HepG2 (cell line): Measurements from ENCODE around the gene COQ9. TPM values are rescaled to one million over a fixed set of nuclear protein-coding genes. Genes with fewer than 3 reads are reported as not detected.

Experiments used
- AHR ChIP-seq: IDR thresholded peaks from 2 replicates; pipeline ENCODE4 v1.6.1; 2018; ENCODE audit warnings: missing genetic modification reagents, missing compliant biosample characterization
- ASH2L ChIP-seq: fragments of 300-600, 200-600 bp; sonication (generic); IDR thresholded peaks from 2 replicates; pipeline ENCODE4 v1.7.0; 2017; ENCODE audit warnings: low read depth, mild to moderate bottlenecking, moderate library complexity, mixed read lengths, low read length; ENCODE audit not compliant: insufficient read length
- ATF7 ChIP-seq, 2 experiments: fragments of 450-650 bp in 1 of 2; sonication (generic) in 1 of 2; formaldehyde crosslinking in 1 of 2; IDR thresholded peaks; 2 replicates each; pipeline versions ENCODE4 v1.4.0 to v1.6.1; 2016 to 2020; ENCODE audit warnings: antibody characterized with exemption in 1 of 2, mild to moderate bottlenecking in 1 of 2, missing genetic modification reagents in 1 of 2
- CENPBD1 ChIP-seq: sonication (generic); formaldehyde crosslinking; IDR thresholded peaks from 2 replicates; pipeline ENCODE4 v1.8.0; 2022; ENCODE audit warnings: missing genetic modification reagents, low read depth, mild to moderate bottlenecking, borderline replicate concordance
- CENPT ChIP-seq: sonication (generic); formaldehyde crosslinking; IDR thresholded peaks from 2 replicates; pipeline ENCODE4 v1.8.0; 2022; ENCODE audit warnings: low read depth, mild to moderate bottlenecking, moderate library complexity, missing genetic modification reagents
- CREB3 ChIP-seq: sonication (generic); formaldehyde crosslinking; IDR thresholded peaks from 2 replicates; pipeline ENCODE4 v1.5.0; 2020; ENCODE audit warnings: missing genetic modification reagents
- FOXK1 ChIP-seq: sonication (generic); formaldehyde crosslinking; IDR thresholded peaks from 2 replicates; pipeline ENCODE4 v1.4.0; 2020; ENCODE audit warnings: low read depth, missing genetic modification reagents, borderline replicate concordance
- GATAD1 ChIP-seq: IDR thresholded peaks from 2 replicates; pipeline ENCODE4 v1.6.1; 2016; ENCODE audit warnings: missing genetic modification reagents, missing compliant biosample characterization
- HNRNPUL1 ChIP-seq: fragments of 200-400 bp; formaldehyde crosslinking; IDR thresholded peaks from 2 replicates; pipeline ENCODE4 v1.6.1; 2017; ENCODE audit warnings: low read depth, mild to moderate bottlenecking, low read length, moderate library complexity
- MAFG ChIP-seq: sonication (generic); formaldehyde crosslinking; IDR thresholded peaks from 2 replicates; pipeline ENCODE4 v1.5.1; 2020; ENCODE audit warnings: mild to moderate bottlenecking, missing genetic modification reagents
- MIER3 ChIP-seq: IDR thresholded peaks from 2 replicates; pipeline ENCODE4 v1.6.1; 2016; ENCODE audit warnings: missing compliant biosample characterization, borderline replicate concordance
- ONECUT2 ChIP-seq: sonication (generic); formaldehyde crosslinking; IDR thresholded peaks from 2 replicates; pipeline ENCODE4 v1.4.0; 2020; ENCODE audit warnings: missing genetic modification reagents
- PREB ChIP-seq: sonication (generic); formaldehyde crosslinking; IDR thresholded peaks from 2 replicates; pipeline ENCODE4 v1.4.0; 2020; ENCODE audit warnings: missing genetic modification reagents
- RCOR2 ChIP-seq: IDR thresholded peaks from 2 replicates; pipeline ENCODE4 v1.6.1; 2016; ENCODE audit warnings: missing biosample characterization, missing genetic modification reagents
- SALL2 ChIP-seq: sonication (generic); formaldehyde crosslinking; IDR thresholded peaks from 2 replicates; pipeline ENCODE4 v1.8.1; 2023; ENCODE audit warnings: mild to moderate bottlenecking, missing genetic modification reagents, inconsistent platforms
- SMAD9 ChIP-seq: sonication (generic); formaldehyde crosslinking; IDR thresholded peaks from 2 replicates; pipeline ENCODE4 v1.5.1; 2020; ENCODE audit warnings: mild to moderate bottlenecking, missing genetic modification reagents
- SP140L ChIP-seq: sonication (generic); formaldehyde crosslinking; IDR thresholded peaks from 2 replicates; pipeline ENCODE4 v1.4.0; 2020; ENCODE audit warnings: missing genetic modification reagents, borderline replicate concordance
- TGIF2 ChIP-seq: IDR thresholded peaks from 2 replicates; pipeline ENCODE4 v1.6.1; 2016; ENCODE audit warnings: control low read depth, missing compliant biosample characterization
- ZBTB7A ChIP-seq: sonication (generic); formaldehyde crosslinking; IDR thresholded peaks from 2 replicates; pipeline ENCODE4 v1.8.0; 2022; ENCODE audit warnings: mild to moderate bottlenecking, missing genetic modification reagents
- ZNF230 ChIP-seq: sonication (generic); formaldehyde crosslinking; IDR thresholded peaks from 2 replicates; pipeline ENCODE4 v1.4.0; 2020; ENCODE audit warnings: mild to moderate bottlenecking, missing genetic modification reagents
- ZNF24 ChIP-seq: fragments of 450-650 bp; IDR thresholded peaks from 2 replicates; pipeline ENCODE4 v1.6.1; 2017; ENCODE audit warnings: antibody characterized with exemption, mild to moderate bottlenecking
- ZNF574 ChIP-seq: sonication (generic); formaldehyde crosslinking; IDR thresholded peaks from 2 replicates; pipeline ENCODE4 v1.4.0; 2020; ENCODE audit warnings: missing genetic modification reagents
- ZNF605 ChIP-seq: sonication (generic); formaldehyde crosslinking; IDR thresholded peaks from 2 replicates; pipeline ENCODE4 v1.8.0; 2022; ENCODE audit warnings: mild to moderate bottlenecking, missing genetic modification reagents
- ZNF879 ChIP-seq: sonication (generic); formaldehyde crosslinking; IDR thresholded peaks from 2 replicates; pipeline ENCODE4 v1.8.1; 2023; ENCODE audit warnings: missing genetic modification reagents
- ZZZ3 ChIP-seq: sonication (generic); formaldehyde crosslinking; IDR thresholded peaks from 2 replicates; pipeline ENCODE4 v1.4.0; 2020; ENCODE audit warnings: missing genetic modification reagents, mild to moderate bottlenecking, borderline replicate concordance
- polyA plus RNA-seq, 8 experiments: library from polyadenylated mRNA; depleted of rRNA in 3 of 8; stranded (reverse) in 7 of 8; unstranded in 1 of 8; fragments of >200 nt; fragmentation: Illumina TruSeq in 4 of 8; extraction: Trizol in 4 of 8; gene quantifications; 2 replicates each; pipeline versions ENCODE4 v1.2.1 to v1.2.3, GENCODE V29; 2011 to 2016; ENCODE audit warnings: low read depth in 4 of 8, missing spikeins in 1 of 8, mixed read lengths in 1 of 8; ENCODE audit not compliant: insufficient read depth in 1 of 8
- total RNA-seq, 5 experiments: library from RNA; depleted of rRNA; stranded (reverse); fragments of >200 nt; fragmentation: Illumina TruSeq; extraction: Trizol; gene quantifications; 2 replicates each; pipeline ENCODE4 v1.2.3, GENCODE V29; 2016; ENCODE audit warnings: low read depth in 1 of 5

COQ9 gene
- total and polyA plus RNA-seq, 2 of the 13 experiments (the other 11 are each of a cell fraction or from before 2014, with no cell fraction given), result 57.5 to 108 TPM

- TF ChIP-seq MAFG (CRISPR knock-in tag), result no peak
- no peak for TF ChIP-seq ZNF230 (CRISPR knock-in tag)
- no peak for TF ChIP-seq CENPT (CRISPR knock-in tag)
- no peak for TF ChIP-seq HNRNPUL1
- TF ChIP-seq FOXK1, result peak; percentile 43; the same call in 1 of the 2 replicates
- TF ChIP-seq GATAD1 (CRISPR knock-in tag), result 0 out of 2 replicates have a peak, but pooled peaks have one; percentile 56
- 0 out of 2 replicates have a peak, but pooled peaks have one; percentile 46 for TF ChIP-seq SP140L (CRISPR knock-in tag)
- TF ChIP-seq RCOR2, result peak; percentile 76; the same call in 1 of the 2 replicates
- TF ChIP-seq PREB (CRISPR knock-in tag), result no peak
- TF ChIP-seq ZNF574, result peak; percentile 81
- peak; percentile 63 for TF ChIP-seq ONECUT2 (CRISPR knock-in tag)
- TF ChIP-seq ZZZ3 (CRISPR knock-in tag), result no peak
- no peak for TF ChIP-seq SALL2
- peak; percentile 46; the same call in 1 of the 2 replicates for TF ChIP-seq ZNF605 (CRISPR knock-in tag)
- TF ChIP-seq AHR (CRISPR knock-in tag), result no peak
- 0 out of 2 replicates have a peak, but pooled peaks have one; percentile 41 for TF ChIP-seq SMAD9 (CRISPR knock-in tag)
- TF ChIP-seq TGIF2, result 0 out of 2 replicates have a peak, but pooled peaks have one; percentile 55
- peak; percentile 87 for TF ChIP-seq ASH2L
- no peak for TF ChIP-seq ATF7 (IDR thresholded peaks at IDR 0.05)
- TF ChIP-seq ATF7 (CRISPR knock-in tag; IDR thresholded peaks at IDR 0.05), result no peak
- no peak; the same call in 1 of the 2 replicates for TF ChIP-seq ZNF879
- TF ChIP-seq CREB3 (CRISPR knock-in tag), result 0 out of 2 replicates have a peak, but pooled peaks have one; percentile 23
- TF ChIP-seq MIER3, result peak; percentile 77; the same call in 1 of the 2 replicates
- TF ChIP-seq CENPBD1 (CRISPR knock-in tag), result no peak
- no peak; the same call in 1 of the 2 replicates for TF ChIP-seq ZBTB7A (CRISPR knock-in tag)
- no peak for TF ChIP-seq ZNF24
Measured at GRCh38 chr16:57471852-57472664, 24.8 kb downstream of the COQ9 start (continued).
